Liver (tissue), 9 donors: ENCODE results near the gene LPP. TPM values are rescaled to one million over a fixed set of nuclear protein-coding genes. Genes with fewer than 3 reads are reported as not detected.

Experiments
- DNase-seq: peaks from one replicate; pipeline ENCODE4 v3.0.0-alpha.2; 2017; ENCODE audit warnings: low spot score
- H3K27ac ChIP-seq, 2 donors: one replicate each; pipeline ENCODE4 v1.7.0; 2013; ENCODE audit warnings: inconsistent platforms in 2 of 2, low read length in 2 of 2, control low read depth in 1 of 2, low read depth in 1 of 2, mild to moderate bottlenecking in 1 of 2
- H3K27me3 ChIP-seq, 4 donors: one replicate each; pipeline versions ENCODE4 v1.6.1 to v1.7.0; 2013; ENCODE audit warnings: low read length in 3 of 4, inconsistent platforms in 1 of 4, mild to moderate bottlenecking in 1 of 4, moderate library complexity in 1 of 4; ENCODE audit not compliant: control insufficient read depth in 4 of 4, insufficient read depth in 4 of 4
- H3K36me3 ChIP-seq, 4 donors: one replicate each; pipeline versions ENCODE4 v1.6.1 to v1.7.0; 2013; ENCODE audit warnings: low read length in 3 of 4, mild to moderate bottlenecking in 3 of 4, low read depth in 1 of 4, moderate library complexity in 1 of 4; ENCODE audit not compliant: control insufficient read depth in 4 of 4, insufficient read depth in 3 of 4
- H3K4me1 ChIP-seq, 4 donors: one replicate each; pipeline versions ENCODE4 v1.6.1 to v1.7.0; 2013; ENCODE audit warnings: low read length in 3 of 4, mild to moderate bottlenecking in 3 of 4, moderate library complexity in 1 of 4; ENCODE audit not compliant: control insufficient read depth in 4 of 4, insufficient read depth in 4 of 4
- H3K4me3 ChIP-seq, 3 donors: one replicate each; pipeline versions ENCODE4 v1.6.1 to v1.7.0; 2013; ENCODE audit warnings: low read length in 3 of 3, control low read depth in 1 of 3, low read depth in 1 of 3, mild to moderate bottlenecking in 1 of 3
- H3K9ac ChIP-seq, 2 donors: one replicate each; pipeline ENCODE4 v1.7.0; 2013; ENCODE audit warnings: low read length in 2 of 2, mild to moderate bottlenecking in 2 of 2, moderate library complexity in 2 of 2, control low read depth in 1 of 2, low read depth in 1 of 2
- H3K9me3 ChIP-seq, 4 donors: one replicate each; pipeline versions ENCODE4 v1.6.1 to v1.7.0; 2013; ENCODE audit warnings: low read length in 3 of 4; ENCODE audit not compliant: control insufficient read depth in 4 of 4
- ATF3 ChIP-seq: IDR thresholded peaks from 2 replicates; pipeline ENCODE4 v1.6.1; 2016; ENCODE audit warnings: antibody characterized with exemption
- CTCF ChIP-seq: fragments of 150-350 bp; IDR thresholded peaks from 2 replicates; pipeline ENCODE4 v1.5.1; 2017; ENCODE audit warnings: improper control_type of control experiment, low read depth, low read length; ENCODE audit not compliant: missing input control
- EGR1 ChIP-seq, 2 donors: IDR thresholded peaks; 2 replicates each; pipeline ENCODE4 v1.6.1; 2016 to 2018; ENCODE audit warnings: antibody characterized with exemption in 2 of 2, low read depth in 2 of 2
- FOXA1 ChIP-seq: IDR thresholded peaks from 2 replicates; pipeline ENCODE4 v1.6.1; 2016; ENCODE audit warnings: antibody characterized with exemption
- FOXA2 ChIP-seq: IDR thresholded peaks from 2 replicates; pipeline ENCODE4 v1.6.1; 2016; ENCODE audit warnings: antibody characterized with exemption
- GABPA ChIP-seq, 2 donors: IDR thresholded peaks in 1 of 2; conservative IDR thresholded peaks in 1 of 2; 2 replicates each; pipeline ENCODE4 v1.6.1; 2016; ENCODE audit warnings: antibody characterized with exemption in 2 of 2, mild to moderate bottlenecking in 1 of 2, moderate library complexity in 1 of 2
- HNF4A ChIP-seq, 2 donors: conservative IDR thresholded peaks; 2 replicates each; pipeline ENCODE4 v1.6.1; 2016; ENCODE audit warnings: antibody characterized with exemption in 2 of 2, mild to moderate bottlenecking in 2 of 2
- HNF4G ChIP-seq: IDR thresholded peaks from 2 replicates; pipeline ENCODE4 v1.6.1; 2016; ENCODE audit warnings: antibody characterized with exemption
- JUND ChIP-seq, 2 donors: IDR thresholded peaks; 2 replicates each; pipeline ENCODE4 v1.6.1; 2016; ENCODE audit warnings: antibody characterized with exemption in 2 of 2
- MAX ChIP-seq: IDR thresholded peaks from 2 replicates; pipeline ENCODE4 v1.6.1; 2016; ENCODE audit warnings: antibody characterized with exemption
- NR2F2 ChIP-seq: IDR thresholded peaks from 2 replicates; pipeline ENCODE4 v1.6.1; 2016; ENCODE audit warnings: antibody characterized with exemption
- RAD21 ChIP-seq, 2 donors: IDR thresholded peaks; 2 replicates each; pipeline ENCODE4 v1.6.1; 2016; ENCODE audit warnings: antibody characterized with exemption in 2 of 2, mild to moderate bottlenecking in 2 of 2
- REST ChIP-seq: IDR thresholded peaks from 2 replicates; pipeline ENCODE4 v1.6.1; 2016; ENCODE audit warnings: antibody characterized with exemption, mild to moderate bottlenecking
- RXRA ChIP-seq, 2 donors: IDR thresholded peaks; 2 replicates each; pipeline ENCODE4 v1.6.1; 2017 to 2018; ENCODE audit warnings: antibody characterized with exemption in 2 of 2, mild to moderate bottlenecking in 1 of 2
- SP1 ChIP-seq: IDR thresholded peaks from 2 replicates; pipeline ENCODE4 v1.6.1; 2018; ENCODE audit warnings: antibody characterized with exemption, mild to moderate bottlenecking
- TAF1 ChIP-seq: conservative IDR thresholded peaks from 2 replicates; pipeline ENCODE4 v1.6.1; 2016; ENCODE audit warnings: antibody characterized with exemption, mild to moderate bottlenecking
- YY1 ChIP-seq: IDR thresholded peaks from 2 replicates; pipeline ENCODE4 v1.6.1; 2016; ENCODE audit warnings: antibody characterized with exemption, mild to moderate bottlenecking
- WGBS: extraction: QIAGEN DNeasy Blood & Tissue Kit; methylation state at CpG from one replicate; pipeline ENCODE4 v1.1.7; 2013; 5-methylcytosine and 5-hydroxymethylcytosine counted together
- polyA plus RNA-seq, 2 donors: library from polyadenylated mRNA; stranded (reverse) in 1 of 2; unstranded in 1 of 2; fragments of 200-250 nt in 1 of 2; fragments of >200 nt in 1 of 2; fragmentation: Nextera tagmentation in 1 of 2; extraction: Ambion mirVana in 1 of 2; gene quantifications; one replicate each; pipeline versions ENCODE4 v1.2.1 to v1.2.3, GENCODE V29; 2013 to 2015
- total RNA-seq, 2 donors: library from RNA; depleted of rRNA; stranded (reverse); fragments of >200 nt; gene quantifications; one replicate each; pipeline ENCODE4 v1.2.3, GENCODE V29; 2014
- TF ChIP-seq, protein P1 (sequence below): IDR thresholded peaks from 2 replicates; pipeline ENCODE4 v1.6.1; 2016; ENCODE audit warnings: antibody characterized with exemption
- donor health status: healthy.
- donor health status: healthy.
- donor health status: healthy.
- donor health status: healthy.
- donor health status: healthy.

Gene LPP
- total and polyA plus RNA-seq, 4 donors = 3.3 to 53.7 (median 28.2) TPM

DNA sequence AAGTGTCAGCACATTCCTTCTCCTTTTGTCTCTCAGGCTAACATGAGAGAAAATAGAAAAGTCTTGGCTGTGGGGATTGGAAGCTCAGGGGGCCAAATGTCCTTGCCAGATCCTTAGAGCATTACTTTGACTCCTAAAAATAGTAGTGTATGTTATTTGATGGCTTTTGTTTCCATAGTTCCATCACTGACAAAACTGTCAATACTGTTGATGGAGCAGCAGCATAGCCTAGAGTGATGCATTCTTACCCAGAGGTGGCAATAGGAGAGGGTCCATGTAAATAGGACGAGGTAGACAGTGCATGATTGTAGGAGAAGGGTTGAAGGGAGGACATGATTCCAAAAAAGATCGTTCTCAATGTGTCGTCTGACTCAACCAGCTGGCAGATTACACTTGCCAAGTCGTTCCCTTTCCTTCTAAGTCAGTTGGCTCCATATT is 735.1 kb downstream of the LPP start:
- Histone ChIP-seq H3K9me3 (no peaks in the 10 kb centered on the region), H3K27me3 (no peaks in the 10 kb centered on the region), H3K9ac (no peak overlapping the region), H3K4me3 (no peak overlapping the region), H3K4me1 (no peaks in the 10 kb centered on the region), H3K36me3 (peaks cover 0 to 5% (median 2%) of the 10 kb centered on the region in 4 donors), H3K27ac (no peak overlapping the region)
- TF ChIP-seq SP1 = no peak
- TF ChIP-seq JUND (IDR thresholded peaks at IDR 0.05) = no peak
- TF ChIP-seq FOXA1 = no peak
- no peak for TF ChIP-seq HNF4A (conservative IDR thresholded peaks at IDR 0.05)
- TF ChIP-seq GABPA (IDR thresholded peaks at IDR 0.05 in 1 of 2, conservative IDR thresholded peaks at IDR 0.05 in 1 of 2) = no peak
- TF ChIP-seq MAX = no peak
- TF ChIP-seq ATF3 = no peak
- TF ChIP-seq RXRA (IDR thresholded peaks at IDR 0.05) = no peak
- TF ChIP-seq FOXA2 = no peak
- 92% methylated on average over 4 of the region's 4 CpGs for WGBS
- DNase-seq = no peak

DNA sequence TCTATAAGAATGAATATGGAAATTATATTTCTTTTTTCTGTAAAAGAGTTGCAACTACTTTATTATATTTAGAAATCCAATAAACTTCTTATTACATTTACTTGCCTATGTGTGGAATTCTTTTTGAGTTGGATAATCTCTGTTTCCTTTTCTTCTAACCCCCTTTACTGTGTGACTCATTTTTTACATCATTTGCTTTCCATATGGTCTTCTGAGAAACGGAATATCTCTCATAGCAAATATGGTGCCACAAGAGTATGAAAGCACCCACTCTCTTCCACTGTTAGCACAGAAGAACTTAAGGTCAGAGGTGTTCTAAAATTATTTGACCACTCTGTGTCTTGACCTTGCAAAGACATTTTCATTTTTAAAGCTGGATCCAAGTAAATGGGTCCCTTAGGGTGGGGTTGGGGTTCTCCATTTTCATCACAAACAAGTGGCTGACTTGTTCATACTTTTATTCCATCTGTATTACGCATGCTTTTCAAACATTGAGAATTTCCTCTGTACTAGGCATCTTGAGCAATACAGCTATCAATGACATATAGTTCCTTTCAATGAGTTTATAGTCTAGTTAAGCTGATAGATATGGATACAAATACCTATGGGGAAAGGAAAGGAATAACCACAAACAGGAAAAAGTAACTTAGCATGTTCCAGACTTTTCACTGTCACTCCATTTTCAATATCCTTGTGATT is 736.8 kb downstream of the LPP start:
- peaks cover 0 to 5% (median 2%) of the 10 kb centered on the region in 4 donors for H3K36me3 ChIP-seq
- TF ChIP-seq JUND (IDR thresholded peaks at IDR 0.05) = no peak
- TF ChIP-seq ATF3 = no peak
- no peak for TF ChIP-seq HNF4A (conservative IDR thresholded peaks at IDR 0.05)
- TF ChIP-seq TAF1 = no peak
- TF ChIP-seq HNF4G = no peak
- TF ChIP-seq RAD21 (IDR thresholded peaks at IDR 0.05) = no peak
- no peak for TF ChIP-seq FOXA2
- no peak for TF ChIP-seq SP1
- no peak for TF ChIP-seq MAX
- no peak for TF ChIP-seq NR2F2
- TF ChIP-seq, protein P1, sequence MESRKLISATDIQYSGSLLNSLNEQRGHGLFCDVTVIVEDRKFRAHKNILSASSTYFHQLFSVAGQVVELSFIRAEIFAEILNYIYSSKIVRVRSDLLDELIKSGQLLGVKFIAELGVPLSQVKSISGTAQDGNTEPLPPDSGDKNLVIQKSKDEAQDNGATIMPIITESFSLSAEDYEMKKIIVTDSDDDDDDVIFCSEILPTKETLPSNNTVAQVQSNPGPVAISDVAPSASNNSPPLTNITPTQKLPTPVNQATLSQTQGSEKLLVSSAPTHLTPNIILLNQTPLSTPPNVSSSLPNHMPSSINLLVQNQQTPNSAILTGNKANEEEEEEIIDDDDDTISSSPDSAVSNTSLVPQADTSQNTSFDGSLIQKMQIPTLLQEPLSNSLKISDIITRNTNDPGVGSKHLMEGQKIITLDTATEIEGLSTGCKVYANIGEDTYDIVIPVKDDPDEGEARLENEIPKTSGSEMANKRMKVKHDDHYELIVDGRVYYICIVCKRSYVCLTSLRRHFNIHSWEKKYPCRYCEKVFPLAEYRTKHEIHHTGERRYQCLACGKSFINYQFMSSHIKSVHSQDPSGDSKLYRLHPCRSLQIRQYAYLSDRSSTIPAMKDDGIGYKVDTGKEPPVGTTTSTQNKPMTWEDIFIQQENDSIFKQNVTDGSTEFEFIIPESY = no peak
- TF ChIP-seq REST = no peak
- no peak for TF ChIP-seq EGR1 (IDR thresholded peaks at IDR 0.05; ENCODE audit: low read depth in 2 of 2)
- no peak for TF ChIP-seq YY1
- no peak for TF ChIP-seq CTCF
- no peak for TF ChIP-seq GABPA (IDR thresholded peaks at IDR 0.05 in 1 of 2, conservative IDR thresholded peaks at IDR 0.05 in 1 of 2)
- TF ChIP-seq RXRA (IDR thresholded peaks at IDR 0.05) = no peak
- no peak for TF ChIP-seq FOXA1
- no peaks in the 10 kb centered on the region for H3K9me3 ChIP-seq
- 96% methylated on average over 2 of the region's 2 CpGs for WGBS
- no peak for DNase-seq
- no peaks in the 10 kb centered on the region for H3K4me1 ChIP-seq
- no peak overlapping the region for H3K9ac ChIP-seq
- H3K27ac ChIP-seq = no peak overlapping the region
- no peak overlapping the region for H3K4me3 ChIP-seq
- no peaks in the 10 kb centered on the region for H3K27me3 ChIP-seq
